Erythroblast (primary cell): ENCODE measurements around the gene INTS1.

ENCODE experiments used
- DNase-seq, 2 experiments: peaks; one replicate each; lab custom pipeline; 2025; lab: John Stamatoyannopoulos, UW
- GATA1 ChIP-seq: IDR thresholded peaks from 2 replicates; pipeline ENCODE4 v1.6.1; 2011; ENCODE audit warnings: low read depth, mild to moderate bottlenecking, control low read depth, low read length, moderate library complexity
- POLR2A ChIP-seq: IDR thresholded peaks from 2 replicates; pipeline ENCODE4 v1.6.1; 2011; ENCODE audit warnings: mild to moderate bottlenecking, low read length

INTS1 gene

DNA sequence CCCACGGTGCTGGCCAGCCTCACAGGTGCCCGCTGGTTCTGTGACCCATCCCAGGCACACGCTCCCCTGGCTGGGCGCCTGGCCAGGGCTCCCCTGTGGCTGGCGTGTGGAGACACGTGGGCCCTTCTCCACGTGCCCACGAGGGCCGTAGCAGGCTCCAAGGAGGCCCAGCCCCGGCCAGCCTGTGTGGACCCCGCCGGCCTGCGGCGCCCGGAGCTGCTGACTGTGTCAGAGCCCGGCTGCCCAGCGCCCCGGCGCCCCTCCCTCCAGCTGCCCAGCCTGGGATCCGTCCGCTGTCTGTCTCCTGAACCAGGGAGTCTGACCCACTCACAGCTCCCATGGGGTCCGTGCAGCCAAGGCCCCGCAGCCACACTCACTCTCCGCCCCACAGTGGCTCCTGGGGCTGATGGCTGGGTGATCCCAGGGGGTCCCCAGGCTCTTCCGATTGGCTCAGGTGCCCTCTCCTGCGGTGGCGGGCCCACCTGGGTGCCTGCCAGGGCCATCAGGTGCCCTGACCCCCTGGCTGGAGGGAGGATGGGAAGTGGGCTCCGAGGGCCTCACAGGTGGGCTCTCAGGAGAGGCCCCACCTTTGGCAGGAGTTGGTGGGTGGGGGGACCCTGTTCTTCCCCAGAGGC lies 42.2 kb upstream of the INTS1 start:
- no peak for DNase-seq
- TF ChIP-seq GATA1 (no peak), POLR2A (no peak)

GRCh38 chr7:1545417-1546246 lies 41.4 kb upstream of the INTS1 start:
- TF ChIP-seq GATA1 (no peak), POLR2A (no peak)
- no peak for DNase-seq

DNA sequence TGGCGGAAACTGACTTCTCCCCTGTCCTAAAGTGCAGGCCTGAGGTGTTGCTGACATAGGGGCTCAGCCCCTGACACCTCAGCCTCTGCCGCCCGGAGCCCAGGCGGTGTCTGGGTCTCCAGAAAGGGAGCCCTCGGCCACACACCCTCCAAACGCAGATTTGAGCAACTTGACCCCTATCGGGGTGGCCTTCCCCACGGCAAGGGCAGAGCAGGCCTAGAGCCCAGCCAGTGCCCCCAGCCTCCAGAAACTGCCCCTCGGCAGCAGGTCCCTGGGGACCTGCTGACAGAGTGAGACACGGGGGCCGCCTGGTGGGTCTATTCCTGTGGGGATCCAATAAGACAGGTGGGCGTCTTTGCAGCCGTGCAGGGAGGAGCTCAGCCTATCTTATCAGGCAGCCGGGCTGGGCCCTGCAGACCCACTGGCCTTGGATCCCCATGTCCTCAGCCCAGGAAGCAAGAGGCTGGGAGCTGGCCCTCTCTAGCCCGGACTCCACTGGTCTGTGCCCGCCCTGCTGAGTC lies 40.8 kb upstream of the INTS1 start:
- peak in 1 of 2 experiments; percentile 45 for DNase-seq
- TF ChIP-seq GATA1, result no peak
- TF ChIP-seq POLR2A, result no peak

DNA sequence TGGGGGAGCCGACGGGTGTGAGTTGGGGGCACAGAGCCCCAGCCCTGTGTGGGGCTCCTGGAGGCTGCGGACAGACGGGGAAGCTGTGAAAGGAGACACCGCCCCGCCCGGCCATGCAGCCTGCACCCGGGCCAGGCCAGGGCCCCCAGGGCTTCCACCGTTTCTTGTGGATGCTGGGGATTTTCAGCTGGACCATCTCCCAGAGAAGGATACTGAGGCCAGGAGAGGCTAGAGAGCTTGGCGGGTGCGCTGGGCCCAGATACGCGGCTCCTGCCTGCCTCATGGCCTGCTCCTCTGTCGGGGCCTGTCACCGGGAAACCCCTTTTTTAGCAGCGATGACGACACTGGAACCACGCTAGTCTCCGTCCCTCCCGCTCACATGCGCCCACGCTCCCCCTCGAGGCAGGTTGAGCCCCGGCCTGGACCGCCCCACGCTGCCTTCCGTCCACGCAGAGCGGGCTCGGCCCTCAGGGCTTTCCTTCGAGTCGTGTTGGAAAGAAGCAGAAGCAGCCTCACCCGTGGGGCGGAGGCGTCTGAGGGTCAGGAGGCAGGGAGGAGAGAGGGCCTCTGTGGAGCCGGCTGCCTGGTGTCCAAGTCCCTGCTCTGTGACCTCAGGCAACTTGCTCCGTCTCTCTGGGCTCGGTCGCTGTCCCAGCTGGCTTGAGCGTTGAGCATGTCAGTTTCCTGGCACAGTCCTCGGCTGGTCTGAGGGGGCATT lies 40.1 kb upstream of the INTS1 start:
- no peak for DNase-seq
- TF ChIP-seq GATA1, result no peak
- no peak for TF ChIP-seq POLR2A

GRCh38 chr7:1543826-1544177 lies 39.6 kb upstream of the INTS1 start:
- no peak for TF ChIP-seq GATA1
- TF ChIP-seq POLR2A, result no peak
- DNase-seq, result no peak

DNA sequence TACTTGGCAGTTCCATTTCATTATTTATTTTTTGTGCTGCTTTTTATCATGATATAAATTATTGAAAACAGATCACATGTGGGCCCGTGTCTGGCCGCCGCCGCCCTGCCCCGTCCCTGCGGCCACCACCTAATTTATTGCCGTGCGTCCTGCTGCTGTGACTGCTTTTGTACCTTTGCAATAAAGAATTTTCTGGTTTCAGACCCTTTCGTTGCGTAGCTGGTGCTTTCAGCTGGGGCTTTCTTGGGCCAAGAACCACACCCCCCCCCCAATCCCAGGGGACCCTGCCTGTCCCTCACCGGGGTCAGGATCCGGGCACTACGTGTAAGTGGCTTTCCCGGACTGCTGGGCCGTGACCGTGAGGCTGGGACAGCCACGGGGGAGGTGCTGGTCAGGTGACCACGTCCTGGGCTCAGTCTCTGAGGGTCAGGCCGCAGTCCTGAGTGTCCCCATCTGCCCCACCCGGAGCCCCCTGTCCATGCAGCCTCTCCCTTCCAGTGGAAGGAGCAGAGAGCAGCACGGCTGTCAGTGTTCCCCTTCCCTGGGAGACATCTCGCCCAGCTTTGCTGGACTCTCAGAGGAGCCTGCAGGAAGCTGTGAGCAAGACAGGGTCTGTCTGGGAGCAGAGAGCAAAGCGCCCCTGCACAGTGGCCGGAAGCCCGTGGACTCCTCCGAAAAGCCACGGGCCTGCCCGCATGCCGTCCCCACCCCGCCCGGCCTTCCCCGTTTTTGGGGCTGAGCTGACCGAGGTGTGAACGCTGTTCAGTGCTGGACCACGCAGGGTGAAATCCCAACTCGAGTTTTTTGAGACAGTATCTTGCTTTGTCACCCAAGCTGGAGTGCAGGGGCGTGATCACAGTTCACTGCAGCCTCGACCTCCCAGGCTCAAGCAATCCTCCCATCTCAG lies 38.9 kb upstream of the INTS1 start:
- TF ChIP-seq GATA1, result no peak
- TF ChIP-seq POLR2A, result no peak
- no peak for DNase-seq

GRCh38 chr7:1542329-1542728 lies 38.1 kb upstream of the INTS1 start:
- no peak for DNase-seq
- TF ChIP-seq GATA1 (no peak), POLR2A (no peak)

DNA sequence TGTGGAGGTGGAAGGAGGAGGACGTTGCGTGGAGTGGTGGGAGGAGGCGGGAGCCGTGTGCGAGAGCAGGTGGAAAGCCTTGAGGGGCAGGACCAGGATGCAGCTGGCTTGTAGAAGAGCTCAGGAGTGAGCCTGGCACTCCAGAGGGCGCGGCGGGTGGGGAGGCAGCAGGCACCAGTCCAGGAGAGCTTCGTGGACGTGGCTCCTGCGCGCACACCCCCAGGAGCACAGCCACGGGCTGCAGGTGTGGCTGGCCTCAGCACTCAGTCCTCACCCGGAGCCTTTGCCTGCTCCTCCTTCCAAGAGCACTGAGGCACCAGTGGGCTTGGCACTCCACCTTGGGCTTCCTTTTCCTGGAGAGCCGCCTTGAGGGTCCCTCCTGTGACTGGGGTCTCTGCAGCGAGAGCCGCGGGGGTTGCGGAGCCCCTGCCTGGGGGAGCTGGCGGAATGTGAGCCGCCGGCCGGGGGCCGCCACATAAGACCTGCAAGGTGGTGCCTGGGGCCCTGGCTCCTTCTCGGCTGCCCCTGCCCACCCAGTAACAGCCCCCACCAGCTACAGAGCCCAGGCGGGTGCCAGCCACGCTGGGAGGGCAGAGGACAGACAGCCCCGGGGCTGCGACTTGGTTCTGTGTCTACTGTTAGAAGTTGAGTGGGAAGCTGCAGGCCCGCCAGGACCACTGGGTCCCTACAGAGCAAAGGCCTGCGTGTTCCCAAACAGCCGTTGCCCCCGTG lies 37.4 kb upstream of the INTS1 start:
- TF ChIP-seq GATA1 (no peak), POLR2A (no peak)
- no peak for DNase-seq

- no peak for DNase-seq
- TF ChIP-seq POLR2A (no peak), GATA1 (no peak)
These were observed 36.6 kb upstream of the INTS1 start for GRCh38 chr7:1540776-1541271.

DNA sequence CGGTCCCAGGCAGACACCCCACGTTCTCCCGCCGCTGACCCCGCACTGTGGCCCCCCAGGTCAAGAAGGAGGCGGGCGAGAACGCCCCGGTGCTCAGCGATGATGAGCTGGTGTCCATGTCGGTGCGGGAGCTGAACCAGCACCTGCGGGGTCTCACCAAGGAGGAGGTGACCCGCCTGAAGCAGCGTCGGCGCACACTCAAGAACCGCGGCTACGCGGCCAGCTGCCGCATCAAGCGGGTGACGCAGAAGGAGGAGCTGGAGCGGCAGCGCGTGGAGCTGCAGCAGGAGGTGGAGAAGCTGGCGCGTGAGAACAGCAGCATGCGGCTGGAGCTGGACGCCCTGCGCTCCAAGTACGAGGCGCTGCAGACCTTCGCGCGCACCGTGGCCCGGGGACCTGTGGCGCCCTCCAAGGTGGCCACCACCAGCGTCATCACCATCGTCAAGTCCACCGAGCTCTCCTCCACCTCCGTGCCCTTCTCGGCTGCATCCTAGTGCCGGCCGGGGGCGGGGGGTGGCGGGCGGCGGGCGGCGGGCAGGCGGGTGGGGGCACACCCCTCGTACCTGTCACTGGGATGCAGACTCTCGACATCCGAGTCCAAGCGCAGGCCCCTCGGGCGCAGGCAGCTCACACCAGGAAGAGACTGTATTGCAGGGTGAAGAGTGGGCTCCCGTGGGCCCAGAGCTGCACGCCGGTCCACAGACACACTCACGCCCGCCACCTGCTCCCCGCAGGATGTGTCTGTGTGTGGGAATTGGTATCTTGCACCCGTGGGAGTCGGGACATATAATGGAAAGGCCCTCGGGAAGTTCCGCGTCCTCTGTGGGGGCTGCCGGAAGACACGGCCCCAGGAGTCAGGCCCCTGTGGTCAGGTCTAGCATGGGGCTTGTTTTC lies 35.9 kb upstream of the INTS1 start:
- no peak for DNase-seq
- TF ChIP-seq POLR2A, result no peak
- TF ChIP-seq GATA1, result no peak

- no peak for DNase-seq
- no peak for TF ChIP-seq POLR2A
- TF ChIP-seq GATA1, result no peak
These were observed 35.1 kb upstream of the INTS1 start for GRCh38 chr7:1539181-1539881.
